ENCODE data around the gene TMEM141.
"Not testable (repeated sequence)": the region's sequence is repeated elsewhere in the genome, so short reads cannot be mapped to it uniquely, and the experiment has no call there.

The TMEM141 gene

GRCh38 chr9:136829412-136829811 lies 38.3 kb downstream of the TMEM141 start:
- in situ Hi-C loops (cut with HindIII; ENCODE audit: low sequenced_read_pairs): no loop called here

- in situ Hi-C loops (cut with HindIII; ENCODE audit: low sequenced_read_pairs): no loop called here
Observed at GRCh38 chr9:136829981-136830885, 39.1 kb downstream of the TMEM141 start.

GRCh38 chr9:136831002-136831719 lies 40.0 kb downstream of the TMEM141 start:
- in situ Hi-C loops (cut with HindIII; ENCODE audit: low sequenced_read_pairs): no loop called here

GRCh38 chr9:136831720-136832104 lies 40.6 kb downstream of the TMEM141 start:
- in situ Hi-C loops (cut with HindIII; ENCODE audit: low sequenced_read_pairs): no loop called here

GRCh38 chr9:136832581-136832980 lies 41.4 kb downstream of the TMEM141 start:
- in situ Hi-C loops (cut with HindIII; ENCODE audit: low sequenced_read_pairs): no loop called here

GRCh38 chr9:136833381-136834048 lies 42.4 kb downstream of the TMEM141 start:
- in situ Hi-C loops (cut with HindIII; ENCODE audit: low sequenced_read_pairs): not testable (repeated sequence)

- in situ Hi-C loops (cut with HindIII; ENCODE audit: low sequenced_read_pairs): no loop called here
Observed at GRCh38 chr9:136835162-136835931, 44.2 kb downstream of the TMEM141 start.

GRCh38 chr9:136835932-136836904 lies 45.1 kb downstream of the TMEM141 start:
- in situ Hi-C loops (cut with HindIII; ENCODE audit: low sequenced_read_pairs): no loop called here

- in situ Hi-C loops (cut with HindIII; ENCODE audit: low sequenced_read_pairs): no loop called here
Observed at GRCh38 chr9:136837146-136837855, 46.2 kb downstream of the TMEM141 start.

- in situ Hi-C loops (cut with HindIII; ENCODE audit: low sequenced_read_pairs): not testable (repeated sequence)
Observed at GRCh38 chr9:136837856-136838277, 46.7 kb downstream of the TMEM141 start.

- in situ Hi-C loops (cut with HindIII; ENCODE audit: low sequenced_read_pairs): no loop called here
Observed at GRCh38 chr9:136838314-136839228, 47.4 kb downstream of the TMEM141 start.

GRCh38 chr9:136839229-136840139 lies 48.3 kb downstream of the TMEM141 start:
- in situ Hi-C loops (cut with HindIII; ENCODE audit: low sequenced_read_pairs): no loop called here

GRCh38 chr9:136840140-136840876 lies 49.2 kb downstream of the TMEM141 start:
- in situ Hi-C loops (cut with HindIII; ENCODE audit: low sequenced_read_pairs): no loop called here

- in situ Hi-C loops (cut with HindIII; ENCODE audit: low sequenced_read_pairs): no loop called here
Observed at GRCh38 chr9:136840877-136841645, 49.9 kb downstream of the TMEM141 start.

- in situ Hi-C loops (cut with HindIII; ENCODE audit: low sequenced_read_pairs): not testable (repeated sequence)
Observed at GRCh38 chr9:136841646-136842379, 50.7 kb downstream of the TMEM141 start.

Data from DLD1 (cell line).